Effector memory CD8-positive, alpha-beta T cell (primary cell): ENCODE data around the gene GID8.
A peak's percentile ranks its signal among the peaks of the same experiment; 100 is the strongest.

ENCODE experiments used
- ATAC-seq: fragments of 150-1000 bp; cut with Tn5 transposase; replicated peaks from 2 replicates; pipeline ENCODE4 v1.10.0; 2021; ENCODE audit warnings: mild to moderate bottlenecking, moderate library complexity
- DNase-seq, 3 experiments: peaks; one replicate each; pipeline ENCODE4 v3.0.0; 2021
- H3K27ac Mint-ChIP-seq, 2 donors: one replicate each; pipeline ENCODE4 v1.8.0; 2022; ENCODE audit warnings: mild to moderate bottlenecking in 2 of 2, mixed read lengths in 2 of 2, moderate library complexity in 2 of 2
- H3K27me3 Mint-ChIP-seq, 2 donors: one replicate each; pipeline ENCODE4 v1.8.0; 2022; ENCODE audit warnings: mixed read lengths in 2 of 2
- H3K36me3 Mint-ChIP-seq: one replicate; pipeline ENCODE4 v1.8.0; 2022; ENCODE audit warnings: mild to moderate bottlenecking, moderate library complexity, mixed read lengths; ENCODE audit not compliant: insufficient read depth
- H3K4me1 Mint-ChIP-seq, 2 donors: one replicate each; pipeline ENCODE4 v1.8.0; 2022; ENCODE audit warnings: low read depth in 2 of 2, mixed read lengths in 2 of 2
- H3K4me3 Mint-ChIP-seq, 2 donors: one replicate each; pipeline ENCODE4 v1.8.0; 2022; ENCODE audit warnings: mild to moderate bottlenecking in 2 of 2, mixed read lengths in 2 of 2, moderate library complexity in 2 of 2
- H3K9me3 Mint-ChIP-seq, 2 donors: one replicate each; pipeline ENCODE4 v1.8.0; 2022; ENCODE audit warnings: mixed read lengths in 2 of 2

Gene GID8

GRCh38 chr20:62898093-62898964 is 39.6 kb upstream of the GID8 start:
- Mint-ChIP-seq H3K27ac (peak overlapping the region in 1 of 2 donors; percentile 38), H3K4me3 (peak overlapping the region in 1 of 2 donors; percentile 30), H3K36me3 (peaks cover 83% of the 10 kb centered on the region), H3K9me3 (no peaks in the 10 kb centered on the region), H3K4me1 (peaks cover 26 to 35% of the 10 kb centered on the region in 2 donors), H3K27me3 (no peaks in the 10 kb centered on the region)
- DNase-seq (no peak), ATAC-seq (no peak)

GRCh38 chr20:62898970-62899632 is 38.8 kb upstream of the GID8 start:
- Mint-ChIP-seq H3K4me1 (peaks cover 26 to 35% of the 10 kb centered on the region in 2 donors), H3K27ac (no peak overlapping the region), H3K9me3 (no peaks in the 10 kb centered on the region), H3K36me3 (peaks cover 83% of the 10 kb centered on the region), H3K4me3 (peak overlapping the region in 1 of 2 donors; percentile 30), H3K27me3 (no peaks in the 10 kb centered on the region)
- no peak for ATAC-seq
- DNase-seq: no peak

GRCh38 chr20:62899633-62900051 is 38.3 kb upstream of the GID8 start:
- peak overlapping the region in 1 of 2 donors; percentile 73 for H3K4me3 Mint-ChIP-seq
- H3K27me3 Mint-ChIP-seq: no peaks in the 10 kb centered on the region
- H3K9me3 Mint-ChIP-seq: no peaks in the 10 kb centered on the region
- H3K27ac Mint-ChIP-seq: peak overlapping the region; percentile 87 to 89
- ATAC-seq (no peak), DNase-seq (no peak)
- peaks cover 26 to 35% of the 10 kb centered on the region in 2 donors for H3K4me1 Mint-ChIP-seq
- peaks cover 83% of the 10 kb centered on the region for H3K36me3 Mint-ChIP-seq

- H3K27ac Mint-ChIP-seq: peak overlapping the region; percentile 87 to 89
- H3K4me3 Mint-ChIP-seq: peak overlapping the region; percentile 27 to 73
- peak; percentile 75 to 84 (median 77) for DNase-seq
Observed at GRCh38 chr20:62900052-62900691, 37.8 kb upstream of the GID8 start.

GRCh38 chr20:62900692-62901584 is 37.0 kb upstream of the GID8 start:
- DNase-seq (no peak), ATAC-seq (peak; percentile 35)
- Mint-ChIP-seq H3K27ac (peak overlapping the region in 1 of 2 donors; percentile 87), H3K27me3 (no peaks in the 10 kb centered on the region), H3K4me1 (peaks cover 26 to 38% of the 10 kb centered on the region in 2 donors), H3K4me3 (peak overlapping the region in 1 of 2 donors; percentile 73), H3K9me3 (no peaks in the 10 kb centered on the region), H3K36me3 (peaks cover 83% of the 10 kb centered on the region)

More at GRCh38 chr20:62900052-62900691, 37.8 kb upstream of the GID8 start:
- Mint-ChIP-seq H3K9me3 (no peaks in the 10 kb centered on the region), H3K4me1 (peaks cover 26 to 38% of the 10 kb centered on the region in 2 donors), H3K36me3 (peaks cover 83% of the 10 kb centered on the region), H3K27me3 (no peaks in the 10 kb centered on the region)
- ATAC-seq: peak; percentile 91

GRCh38 chr20:62901891-62902290 is 36.1 kb upstream of the GID8 start:
- no peak for DNase-seq
- no peak overlapping the region for H3K4me3 Mint-ChIP-seq
- ATAC-seq: no peak
- H3K36me3 Mint-ChIP-seq: peaks cover 84% of the 10 kb centered on the region
- H3K27ac Mint-ChIP-seq: peak overlapping the region in 1 of 2 donors; percentile 87
- no peaks in the 10 kb centered on the region for H3K27me3 Mint-ChIP-seq
- peaks cover 26 to 38% of the 10 kb centered on the region in 2 donors for H3K4me1 Mint-ChIP-seq
- no peaks in the 10 kb centered on the region for H3K9me3 Mint-ChIP-seq

GRCh38 chr20:62902926-62903615 is 34.9 kb upstream of the GID8 start:
- Mint-ChIP-seq H3K36me3 (peaks cover 87% of the 10 kb centered on the region), H3K4me1 (peaks cover 24 to 39% of the 10 kb centered on the region in 2 donors), H3K9me3 (no peaks in the 10 kb centered on the region), H3K27me3 (no peaks in the 10 kb centered on the region), H3K4me3 (no peak overlapping the region), H3K27ac (no peak overlapping the region)
- ATAC-seq (no peak), DNase-seq (no peak)

GRCh38 chr20:62905536-62906117 is 32.3 kb upstream of the GID8 start:
- Mint-ChIP-seq H3K4me1 (peaks cover 9 to 26% of the 10 kb centered on the region in 2 donors), H3K9me3 (no peaks in the 10 kb centered on the region), H3K27me3 (no peaks in the 10 kb centered on the region), H3K4me3 (no peak overlapping the region), H3K36me3 (peaks cover 99% of the 10 kb centered on the region), H3K27ac (peak overlapping the region; percentile 36 to 82)
- no peak for DNase-seq
- ATAC-seq: no peak

- ATAC-seq (no peak), DNase-seq (no peak)
- Mint-ChIP-seq H3K4me1 (peaks cover 12 to 22% of the 10 kb centered on the region in 2 donors), H3K27ac (peak overlapping the region in 1 of 2 donors; percentile 82), H3K36me3 (peaks cover 95% of the 10 kb centered on the region), H3K4me3 (no peak overlapping the region), H3K27me3 (no peaks in the 10 kb centered on the region), H3K9me3 (no peaks in the 10 kb centered on the region)
Observed at GRCh38 chr20:62906209-62906608, 31.7 kb upstream of the GID8 start.

- Mint-ChIP-seq H3K27me3 (no peaks in the 10 kb centered on the region), H3K9me3 (no peaks in the 10 kb centered on the region), H3K4me3 (no peak overlapping the region), H3K4me1 (peaks cover 12 to 22% of the 10 kb centered on the region in 2 donors), H3K36me3 (peaks cover 94% of the 10 kb centered on the region), H3K27ac (peak overlapping the region; percentile 41 to 79)
- DNase-seq (no peak), ATAC-seq (no peak)
Observed at GRCh38 chr20:62906647-62907375, 31.1 kb upstream of the GID8 start.
